GM19035 (cell line): ENCODE measurements around the gene PLA2G4B.

ENCODE experiments used
- ATAC-seq: cut with Tn5 transposase; IDR thresholded peaks from one replicate; pipeline ENCODE4 v1.9.1; 2021; ENCODE audit not compliant: unreplicated experiment

The PLA2G4B gene

GRCh38 chr15:41869770-41870688 is 31.4 kb downstream of the PLA2G4B start:
- no peak for ATAC-seq

GRCh38 chr15:41870689-41871081 is 32.0 kb downstream of the PLA2G4B start:
- ATAC-seq = no peak

GRCh38 chr15:41871175-41871905 is 32.7 kb downstream of the PLA2G4B start:
- ATAC-seq = no peak

- no peak for ATAC-seq
Measured at GRCh38 chr15:41872166-41872747, 33.6 kb downstream of the PLA2G4B start.

- ATAC-seq = no peak
Measured at GRCh38 chr15:41873711-41874110, 35.1 kb downstream of the PLA2G4B start.

GRCh38 chr15:41874736-41875135 is 36.1 kb downstream of the PLA2G4B start:
- no peak for ATAC-seq

GRCh38 chr15:41876007-41876406 is 37.4 kb downstream of the PLA2G4B start:
- ATAC-seq = no peak

GRCh38 chr15:41876689-41877088 is 38.0 kb downstream of the PLA2G4B start:
- ATAC-seq = no peak

- no peak for ATAC-seq
Measured at GRCh38 chr15:41877631-41878354, 39.1 kb downstream of the PLA2G4B start.

GRCh38 chr15:41878355-41878699 is 39.7 kb downstream of the PLA2G4B start:
- no peak for ATAC-seq

GRCh38 chr15:41879321-41879845 is 40.7 kb downstream of the PLA2G4B start:
- ATAC-seq = no peak

- no peak for ATAC-seq
Measured at GRCh38 chr15:41880156-41880877, 41.7 kb downstream of the PLA2G4B start.

GRCh38 chr15:41881086-41881485 is 42.4 kb downstream of the PLA2G4B start:
- ATAC-seq = no peak

- no peak for ATAC-seq
Measured at GRCh38 chr15:41881550-41881919, 42.9 kb downstream of the PLA2G4B start.

- ATAC-seq = no peak
Measured at GRCh38 chr15:41881920-41882688, 43.5 kb downstream of the PLA2G4B start.

- no peak for ATAC-seq
Measured at GRCh38 chr15:41882689-41883483, 44.2 kb downstream of the PLA2G4B start.

- ATAC-seq = no peak
Measured at GRCh38 chr15:41883484-41883825, 44.8 kb downstream of the PLA2G4B start.

GRCh38 chr15:41884458-41884857 is 45.8 kb downstream of the PLA2G4B start:
- ATAC-seq = no peak

GRCh38 chr15:41885321-41885720 is 46.7 kb downstream of the PLA2G4B start:
- no peak for ATAC-seq
